ENCODE results near the gene XCL1. TPM values are rescaled to one million over a fixed set of nuclear protein-coding genes. Genes with fewer than 3 reads are reported as not detected.
"Not testable (repeated sequence)": the region's sequence is repeated elsewhere in the genome, so short reads cannot be mapped to it uniquely, and the experiment has no call there.

XCL1 gene
- total and polyA plus RNA-seq, 7 experiments from 2014 or later, result 0.15 to 2.6 (median 0.88) TPM; not detected in 2

- CTCF ChIA-PET, result no interaction called here
- peaks cover 0 to 3% (median 0%) of the 10 kb centered on the region in 5 donors for H3K27me3 Mint-ChIP-seq
- H3K9me3 Mint-ChIP-seq, result peaks cover 0 to 14% (median 0%) of the 10 kb centered on the region in 11 donors
- intact Hi-C loops (cut with micrococcal nuclease), result no loop called here
- Histone ChIP-seq H3K27ac (ENCODE audit: low read depth, low read length) (no peak overlapping the region), H3K36me3 (ENCODE audit: control insufficient read depth in 2 of 3, insufficient read depth in 3 of 3, low read length in 3 of 3) (no peaks in the 10 kb centered on the region), H3K4me3 (ENCODE audit: low read length) (no peak overlapping the region), H3K4me1 (ENCODE audit: control insufficient read depth in 2 of 2, insufficient read depth in 2 of 2, low read length in 2 of 2) (no peaks in the 10 kb centered on the region), H3K9me3 (ENCODE audit: control insufficient read depth in 2 of 3, low read length in 3 of 3) (no peaks in the 10 kb centered on the region), H3K27me3 (ENCODE audit: control insufficient read depth in 2 of 2, insufficient read depth in 2 of 2, low read length in 2 of 2) (no peaks in the 10 kb centered on the region)
- no peak for ATAC-seq
- H3K36me3 Mint-ChIP-seq, result peaks cover 0 to 8% (median 0%) of the 10 kb centered on the region in 5 donors
- POLR2A ChIA-PET, result no interaction called here
- DNase-seq, result no peak
- H3K27ac Mint-ChIP-seq, result no peak overlapping the region
- H3K4me1 Mint-ChIP-seq, result no peaks in the 10 kb centered on the region
- no peak overlapping the region for H3K4me3 Mint-ChIP-seq
Measured at GRCh38 chr1:168583571-168583970, 7.2 kb downstream of the XCL1 start.

GRCh38 chr1:168585191-168585590 lies 8.8 kb downstream of the XCL1 start:
- DNase-seq (no peak), ATAC-seq (no peak)
- CTCF ChIA-PET, result interaction anchor here (1.8 kb wide), 1 partner anchor 145 kb away, joined by 11 read pairs; no protein-coding TSS in a partner anchor
- Histone ChIP-seq H3K4me1 (ENCODE audit: control insufficient read depth in 2 of 2, insufficient read depth in 2 of 2, low read length in 2 of 2) (no peaks in the 10 kb centered on the region), H3K36me3 (ENCODE audit: control insufficient read depth in 2 of 3, insufficient read depth in 3 of 3, low read length in 3 of 3) (no peaks in the 10 kb centered on the region), H3K27me3 (ENCODE audit: control insufficient read depth in 2 of 2, insufficient read depth in 2 of 2, low read length in 2 of 2) (no peaks in the 10 kb centered on the region), H3K27ac (ENCODE audit: low read depth, low read length) (no peak overlapping the region), H3K4me3 (ENCODE audit: low read length) (no peak overlapping the region), H3K9me3 (ENCODE audit: control insufficient read depth in 2 of 3, low read length in 3 of 3) (no peaks in the 10 kb centered on the region)
- intact Hi-C loops (cut with micrococcal nuclease), result no loop called here
- Mint-ChIP-seq H3K9me3 (peaks cover 0 to 14% (median 0%) of the 10 kb centered on the region in 11 donors), H3K4me1 (no peaks in the 10 kb centered on the region), H3K36me3 (peaks cover 0 to 8% (median 0%) of the 10 kb centered on the region in 5 donors), H3K27me3 (peaks cover 0 to 2% (median 0%) of the 10 kb centered on the region in 5 donors), H3K27ac (no peak overlapping the region), H3K4me3 (no peak overlapping the region)
- POLR2A ChIA-PET, result no interaction called here

- Histone ChIP-seq H3K4me1 (ENCODE audit: control insufficient read depth in 2 of 2, insufficient read depth in 2 of 2, low read length in 2 of 2) (no peaks in the 10 kb centered on the region), H3K4me3 (ENCODE audit: low read length) (no peak overlapping the region), H3K36me3 (ENCODE audit: control insufficient read depth in 2 of 3, insufficient read depth in 3 of 3, low read length in 3 of 3) (no peaks in the 10 kb centered on the region), H3K9me3 (ENCODE audit: control insufficient read depth in 2 of 3, low read length in 3 of 3) (no peaks in the 10 kb centered on the region), H3K27ac (ENCODE audit: low read depth, low read length) (no peak overlapping the region), H3K27me3 (ENCODE audit: control insufficient read depth in 2 of 2, insufficient read depth in 2 of 2, low read length in 2 of 2) (no peaks in the 10 kb centered on the region)
- Mint-ChIP-seq H3K27me3 (peaks cover 0 to 2% (median 0%) of the 10 kb centered on the region in 5 donors), H3K4me1 (no peaks in the 10 kb centered on the region), H3K9me3 (peaks cover 0 to 14% (median 0%) of the 10 kb centered on the region in 11 donors), H3K36me3 (peaks cover 0 to 8% (median 0%) of the 10 kb centered on the region in 5 donors), H3K4me3 (no peak overlapping the region), H3K27ac (no peak overlapping the region)
- ChIA-PET POLR2A (no interaction called here), CTCF (interaction anchor here (1.8 kb wide), 1 partner anchor 146 kb away, joined by 11 read pairs; no protein-coding TSS in a partner anchor)
- ATAC-seq (no peak), DNase-seq (no peak)
- intact Hi-C loops (cut with micrococcal nuclease), result no loop called here
Measured at GRCh38 chr1:168585937-168586336, 9.5 kb downstream of the XCL1 start.

GRCh38 chr1:168589167-168589566 lies 12.8 kb downstream of the XCL1 start:
- Histone ChIP-seq H3K27ac (ENCODE audit: low read depth, low read length) (no peak overlapping the region), H3K36me3 (ENCODE audit: control insufficient read depth in 2 of 3, insufficient read depth in 3 of 3, low read length in 3 of 3) (no peaks in the 10 kb centered on the region), H3K9me3 (ENCODE audit: control insufficient read depth in 2 of 3, low read length in 3 of 3) (no peaks in the 10 kb centered on the region), H3K4me3 (ENCODE audit: low read length) (no peak overlapping the region), H3K4me1 (ENCODE audit: control insufficient read depth in 2 of 2, insufficient read depth in 2 of 2, low read length in 2 of 2) (no peaks in the 10 kb centered on the region), H3K27me3 (ENCODE audit: control insufficient read depth in 2 of 2, insufficient read depth in 2 of 2, low read length in 2 of 2) (no peaks in the 10 kb centered on the region)
- ChIA-PET CTCF (no interaction called here), POLR2A (no interaction called here)
- ATAC-seq (no peak), DNase-seq (no peak)
- Mint-ChIP-seq H3K36me3 (peaks cover 0 to 8% (median 0%) of the 10 kb centered on the region in 5 donors), H3K4me1 (no peaks in the 10 kb centered on the region), H3K27me3 (peaks cover 0 to 7% (median 0%) of the 10 kb centered on the region in 5 donors), H3K9me3 (peaks cover 0 to 14% (median 0%) of the 10 kb centered on the region in 11 donors), H3K4me3 (no peak overlapping the region), H3K27ac (no peak overlapping the region)
- intact Hi-C loops (cut with micrococcal nuclease), result no loop called here

- peaks cover 0 to 7% (median 0%) of the 10 kb centered on the region in 5 donors for H3K27me3 Mint-ChIP-seq
Measured at GRCh38 chr1:168591066-168591465, 14.7 kb downstream of the XCL1 start.

DNA sequence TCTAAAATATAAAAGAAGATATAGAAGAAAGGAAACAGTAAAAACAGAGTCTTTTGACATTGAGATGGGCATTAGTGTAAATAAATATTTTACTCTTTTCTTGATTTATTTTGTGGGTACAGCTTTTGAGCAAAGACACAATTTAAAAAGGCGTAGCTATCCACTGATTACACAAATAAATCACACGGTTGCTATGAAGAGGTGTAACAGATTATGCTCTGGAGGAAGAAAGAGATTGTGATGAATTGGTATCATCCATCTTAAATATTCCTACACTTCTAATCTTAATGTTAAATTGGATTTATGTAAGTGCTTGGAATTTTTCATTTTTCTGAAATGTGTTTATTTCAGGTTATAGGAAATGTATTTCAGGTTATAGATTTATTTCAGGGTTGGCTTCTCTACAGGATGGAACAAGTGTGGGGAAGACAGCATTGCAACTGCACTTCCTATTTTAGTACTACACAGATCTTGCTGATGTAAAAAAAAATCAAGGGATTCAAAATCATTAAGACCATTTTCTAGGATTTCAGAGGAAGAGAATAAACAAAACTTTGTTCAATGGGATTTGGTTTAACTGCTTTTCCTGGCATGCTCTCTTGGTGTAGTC lies 15.3 kb downstream of the XCL1 start:
- ATAC-seq, result no peak
- CTCF ChIA-PET, result no interaction called here
- intact Hi-C loops (cut with micrococcal nuclease), result no loop called here

More at GRCh38 chr1:168591066-168591465, 14.7 kb downstream of the XCL1 start:
- ATAC-seq (no peak), DNase-seq (no peak)
- intact Hi-C loops (cut with micrococcal nuclease), result no loop called here
- POLR2A ChIA-PET, result no interaction called here
- Histone ChIP-seq H3K36me3 (ENCODE audit: control insufficient read depth in 2 of 3, insufficient read depth in 3 of 3, low read length in 3 of 3) (no peaks in the 10 kb centered on the region), H3K9me3 (ENCODE audit: control insufficient read depth in 2 of 3, low read length in 3 of 3) (no peaks in the 10 kb centered on the region), H3K4me3 (ENCODE audit: low read length) (no peak overlapping the region), H3K27ac (ENCODE audit: low read depth, low read length) (no peak overlapping the region), H3K4me1 (ENCODE audit: control insufficient read depth in 2 of 2, insufficient read depth in 2 of 2, low read length in 2 of 2) (no peaks in the 10 kb centered on the region), H3K27me3 (ENCODE audit: control insufficient read depth in 2 of 2, insufficient read depth in 2 of 2, low read length in 2 of 2) (no peaks in the 10 kb centered on the region)
- Mint-ChIP-seq H3K36me3 (peaks cover 0 to 6% (median 0%) of the 10 kb centered on the region in 5 donors), H3K4me3 (no peak overlapping the region), H3K4me1 (peaks cover 0 to 2% (median 0%) of the 10 kb centered on the region in 7 donors), H3K9me3 (peaks cover 0 to 8% (median 0%) of the 10 kb centered on the region in 11 donors), H3K27ac (no peak overlapping the region)
- CTCF ChIA-PET, result interaction anchor here (0.8 kb wide), 1 partner anchor 148 kb away, joined by 3 read pairs; no protein-coding TSS in a partner anchor

GRCh38 chr1:168595403-168595802 lies 19.0 kb downstream of the XCL1 start:
- H3K36me3 ChIP-seq (ENCODE audit: control insufficient read depth in 2 of 3, insufficient read depth in 3 of 3, low read length in 3 of 3); H3K27me3 ChIP-seq (ENCODE audit: control insufficient read depth in 2 of 2, insufficient read depth in 2 of 2, low read length in 2 of 2); H3K36me3 Mint-ChIP-seq; H3K4me1 ChIP-seq (ENCODE audit: control insufficient read depth in 2 of 2, insufficient read depth in 2 of 2, low read length in 2 of 2); H3K4me3 Mint-ChIP-seq; H3K4me3 ChIP-seq (ENCODE audit: low read length); DNase-seq; H3K9me3 Mint-ChIP-seq; H3K4me1 Mint-ChIP-seq; H3K27me3 Mint-ChIP-seq; ATAC-seq; H3K27ac ChIP-seq (ENCODE audit: low read depth, low read length); H3K27ac Mint-ChIP-seq; H3K9me3 ChIP-seq (ENCODE audit: control insufficient read depth in 2 of 3, low read length in 3 of 3); POLR2A ChIA-PET; CTCF ChIA-PET; intact Hi-C loops (cut with micrococcal nuclease): not testable (repeated sequence)

More for the DNA sequence above, 15.3 kb downstream of the XCL1 start:
- Mint-ChIP-seq H3K4me3 (no peak overlapping the region), H3K36me3 (peaks cover 0 to 6% (median 0%) of the 10 kb centered on the region in 5 donors), H3K9me3 (peaks cover 0 to 7% (median 0%) of the 10 kb centered on the region in 11 donors), H3K27ac (no peak overlapping the region), H3K4me1 (peaks cover 0 to 2% (median 0%) of the 10 kb centered on the region in 7 donors), H3K27me3 (peaks cover 0 to 7% (median 0%) of the 10 kb centered on the region in 5 donors)
- POLR2A ChIA-PET, result no interaction called here
- Histone ChIP-seq H3K36me3 (ENCODE audit: control insufficient read depth in 2 of 3, insufficient read depth in 3 of 3, low read length in 3 of 3) (no peaks in the 10 kb centered on the region), H3K27ac (ENCODE audit: low read depth, low read length) (no peak overlapping the region), H3K4me1 (ENCODE audit: control insufficient read depth in 2 of 2, insufficient read depth in 2 of 2, low read length in 2 of 2) (no peaks in the 10 kb centered on the region), H3K27me3 (ENCODE audit: control insufficient read depth in 2 of 2, insufficient read depth in 2 of 2, low read length in 2 of 2) (no peaks in the 10 kb centered on the region), H3K9me3 (ENCODE audit: control insufficient read depth in 2 of 3, low read length in 3 of 3) (no peaks in the 10 kb centered on the region), H3K4me3 (ENCODE audit: low read length) (no peak overlapping the region)
- no peak for DNase-seq
